GM23338 (cell line): Measurements from ENCODE around the gene SMAGP. TPM values are rescaled to one million over a fixed set of nuclear protein-coding genes. Genes with fewer than 3 reads are reported as not detected.

Source experiments
- ATAC-seq: fragments of 200-7000 bp; cut with Tn5 transposase; 3 replicates; pipeline ENCODE4 v1.9.1; 2020
- DNase-seq: peaks from one replicate; pipeline ENCODE4 v3.0.0-alpha.2; 2015; ENCODE audit warnings: low spot score
- H2AFZ ChIP-seq: fragments of 200-600 bp; sonication (generic); 2 replicates; pipeline ENCODE4 v1.8.0; 2016; ENCODE audit warnings: antibody characterized with exemption, mild to moderate bottlenecking, moderate library complexity
- H3F3A ChIP-seq: fragments of 200-600 bp; sonication (generic); replicated peaks from 2 replicates; pipeline ENCODE4 v1.8.0; 2017; ENCODE audit warnings: antibody characterized with exemption, mixed run types, low read depth
- H3K27ac ChIP-seq: fragments of 200-600 bp; sonication (generic); 2 replicates; pipeline ENCODE4 v1.6.1; 2016; ENCODE audit warnings: low read depth
- H3K27me3 ChIP-seq: fragments of 200-600 bp; sonication (generic); 2 replicates; pipeline ENCODE4 v1.8.0; 2016; ENCODE audit warnings: mild to moderate bottlenecking, mixed run types, moderate library complexity; ENCODE audit not compliant: insufficient read depth
- H3K36me3 ChIP-seq: fragments of 200-600 bp; sonication (generic); 2 replicates; pipeline ENCODE4 v1.8.0; 2016; ENCODE audit warnings: mild to moderate bottlenecking; ENCODE audit not compliant: insufficient read depth
- H3K4me1 ChIP-seq: fragments of 200-600 bp; sonication (generic); 2 replicates; pipeline ENCODE4 v1.8.0; 2016; ENCODE audit warnings: mild to moderate bottlenecking, moderate library complexity; ENCODE audit not compliant: insufficient read depth
- H3K4me2 ChIP-seq: fragments of 200-600 bp; sonication (generic); 2 replicates; pipeline ENCODE4 v1.7.1; 2017; ENCODE audit warnings: mixed run types
- H3K4me3 ChIP-seq: fragments of 200-600 bp; sonication (generic); 2 replicates; pipeline ENCODE4 v1.6.1; 2016; ENCODE audit warnings: mixed run types
- H3K79me2 ChIP-seq: fragments of 200-600 bp; sonication (generic); replicated peaks from 2 replicates; pipeline ENCODE4 v1.8.0; 2017; ENCODE audit warnings: mild to moderate bottlenecking; ENCODE audit not compliant: insufficient read depth
- H3K9me2 ChIP-seq: fragments of 200-600 bp; sonication (generic); 2 replicates; pipeline ENCODE4 v1.8.0; 2017; ENCODE audit not compliant: insufficient read depth
- H4K20me1 ChIP-seq: fragments of 200-600 bp; sonication (generic); replicated peaks from 2 replicates; pipeline ENCODE4 v1.8.0; 2017; ENCODE audit warnings: mild to moderate bottlenecking; ENCODE audit not compliant: insufficient read depth
- H3K27ac Mint-ChIP-seq: 2 replicates; pipeline ENCODE4 v1.8.0; 2020; ENCODE audit warnings: inconsistent platforms, mild to moderate bottlenecking, moderate library complexity, mixed read lengths
- H3K27me3 Mint-ChIP-seq: 3 replicates; pipeline ENCODE4 v1.8.0; 2022; ENCODE audit warnings: low read depth, mild to moderate bottlenecking, moderate library complexity, mixed read lengths, inconsistent platforms; ENCODE audit not compliant: insufficient read depth, poor library complexity
- H3K36me3 Mint-ChIP-seq: 3 replicates; pipeline ENCODE4 v1.8.0; 2021; ENCODE audit warnings: low read depth, mild to moderate bottlenecking, inconsistent platforms, moderate library complexity, mixed read lengths
- H3K4me1 Mint-ChIP-seq: 3 replicates; pipeline ENCODE4 v1.8.0; 2020; ENCODE audit warnings: mild to moderate bottlenecking, inconsistent platforms, mixed read lengths
- H3K4me3 Mint-ChIP-seq: 3 replicates; pipeline ENCODE4 v1.8.0; 2021; ENCODE audit warnings: moderate library complexity, mild to moderate bottlenecking, inconsistent platforms, mixed read lengths
- H3K9me3 Mint-ChIP-seq: 3 replicates; pipeline ENCODE4 v1.8.0; 2020; ENCODE audit warnings: moderate library complexity, mild to moderate bottlenecking, inconsistent platforms, mixed read lengths
- CREB1 ChIP-seq: fragments of 250-450 bp; sonication (Bioruptor Pico); IDR thresholded peaks from 2 replicates; pipeline ENCODE4 v1.5.0; 2020; ENCODE audit warnings: low read depth, mild to moderate bottlenecking, moderate library complexity
- CTCF ChIP-seq, 2 experiments: fragments of 200-600 bp in 1 of 2; sonication (generic) in 1 of 2; conservative IDR thresholded peaks; 2 replicates each; pipeline versions ENCODE4 v1.5.1 to v1.6.1; 2016 to 2017; ENCODE audit warnings: antibody characterized with exemption in 2 of 2, low read depth in 2 of 2, mild to moderate bottlenecking in 2 of 2, moderate library complexity in 1 of 2
- ETS1 ChIP-seq: IDR thresholded peaks from 2 replicates; pipeline ENCODE4 v1.6.1; 2016; ENCODE audit warnings: antibody characterized with exemption
- EZH2 ChIP-seq: fragments of 200-600 bp; sonication (generic); IDR thresholded peaks from one replicate; pipeline ENCODE4 v1.8.0; 2017; ENCODE audit warnings: antibody characterized with exemption, mild to moderate bottlenecking, low read depth; ENCODE audit not compliant: unreplicated experiment
- EZH2phosphoT487 ChIP-seq: fragments of 200-600 bp; sonication (generic); IDR thresholded peaks from one replicate; pipeline ENCODE4 v1.8.1; 2018; ENCODE audit warnings: antibody characterized with exemption; ENCODE audit not compliant: unreplicated experiment
- JUNB ChIP-seq: IDR thresholded peaks from one replicate; pipeline ENCODE4 v1.6.1; 2016; ENCODE audit warnings: antibody characterized with exemption; ENCODE audit not compliant: unreplicated experiment
- NANOG ChIP-seq: IDR thresholded peaks from 2 replicates; pipeline ENCODE4 v1.6.1; 2016; ENCODE audit warnings: antibody characterized with exemption, borderline replicate concordance
- POLR2AphosphoS5 ChIP-seq: IDR thresholded peaks from 2 replicates; pipeline ENCODE4 v1.6.1; 2016; ENCODE audit warnings: antibody characterized with exemption, low read depth
- REST ChIP-seq: IDR thresholded peaks from one replicate; pipeline ENCODE4 v1.6.1; 2018; ENCODE audit warnings: antibody characterized with exemption; ENCODE audit not compliant: unreplicated experiment
- STAT1 ChIP-seq: IDR thresholded peaks from one replicate; pipeline ENCODE4 v1.6.1; 2016; ENCODE audit warnings: antibody characterized with exemption; ENCODE audit not compliant: unreplicated experiment
- ZNF114 ChIP-seq: fragments of 250-450 bp; sonication (Bioruptor Pico); IDR thresholded peaks from 2 replicates; pipeline ENCODE4 v1.5.0; 2020; ENCODE audit warnings: mild to moderate bottlenecking, moderate library complexity
- ZNF331 ChIP-seq: fragments of 250-450 bp; sonication (Bioruptor Pico); IDR thresholded peaks from 2 replicates; pipeline ENCODE4 v1.5.0; 2020; ENCODE audit warnings: low read depth, mild to moderate bottlenecking, moderate library complexity
- ZNF462 ChIP-seq: fragments of 250-450 bp; sonication (Bioruptor Pico); IDR thresholded peaks from 2 replicates; pipeline ENCODE4 v1.5.0; 2020; ENCODE audit warnings: mild to moderate bottlenecking, moderate library complexity
- polyA plus RNA-seq: library from polyadenylated mRNA; unstranded; fragments of >200 nt; fragmentation: Nextera tagmentation; extraction: Ambion mirVana; gene quantifications from 2 replicates; pipeline ENCODE4 v1.2.1, GENCODE V29; 2016
- total RNA-seq: library from RNA; depleted of rRNA; stranded (reverse); fragments of >200 nt; shearing (Covaris generic); gene quantifications from 2 replicates; pipeline ENCODE4 v1.2.3, GENCODE V29; 2014

SMAGP gene
- total and polyA plus RNA-seq, 2 experiments from 2014 or later: 4.7 to 8.2 TPM

GRCh38 chr12:51244269-51244668 is 25.9 kb downstream of the SMAGP start:
- Mint-ChIP-seq H3K27ac (no peak overlapping the region), H3K36me3 (peaks cover 50% of the 10 kb centered on the region), H3K27me3 (peaks cover 9% of the 10 kb centered on the region), H3K9me3 (no peaks in the 10 kb centered on the region), H3K4me1 (peaks cover 33% of the 10 kb centered on the region), H3K4me3 (no peak overlapping the region)
- DNase-seq: no peak
- no peak overlapping the region for H3K4me2 ChIP-seq
- H3F3A ChIP-seq: 0 out of 2 replicates have a peak, but pooled peaks cover 19% of the 10 kb centered on the region
- no peak overlapping the region for H3K27ac ChIP-seq
- H3K4me1 ChIP-seq: peaks cover 30% of the 10 kb centered on the region
- no peak overlapping the region for H2AFZ ChIP-seq
- H3K79me2 ChIP-seq: peaks cover 21% of the 10 kb centered on the region
- no peaks in the 10 kb centered on the region for H3K9me2 ChIP-seq
- no peaks in the 10 kb centered on the region for H3K27me3 ChIP-seq
- no peaks in the 10 kb centered on the region; the same call in 1 of the 2 replicates for H4K20me1 ChIP-seq
- TF ChIP-seq REST (no peak), EZH2phosphoT487 (no peak), ZNF462 (CRISPR knock-in tag) (no peak), NANOG (no peak), CTCF (conservative IDR thresholded peaks at IDR 0.05; ENCODE audit: low read depth in 2 of 2) (no peak), CREB1 (no peak), STAT1 (no peak), EZH2 (no peak), JUNB (no peak), ZNF331 (no peak), POLR2AphosphoS5 (no peak), ZNF114 (CRISPR knock-in tag) (no peak), ETS1 (no peak)
- H3K4me3 ChIP-seq: no peak overlapping the region
- no peak for ATAC-seq
- H3K36me3 ChIP-seq: peaks cover 34% of the 10 kb centered on the region
